HG03139 (cell line): ENCODE data around the gene PDE4A.

Experiments
- ATAC-seq: cut with Tn5 transposase; IDR thresholded peaks from one replicate; pipeline ENCODE4 v1.9.1; 2021; ENCODE audit not compliant: unreplicated experiment

Gene PDE4A

GRCh38 chr19:10505583-10506229, 85.4 kb downstream of the PDE4A start:
- no peak for ATAC-seq

GRCh38 chr19:10508036-10508435, 87.7 kb downstream of the PDE4A start:
- ATAC-seq = no peak

- no peak for ATAC-seq
Measured at GRCh38 chr19:10508707-10509106, 88.4 kb downstream of the PDE4A start.

- ATAC-seq = no peak
Measured at GRCh38 chr19:10510301-10510802, 90.0 kb downstream of the PDE4A start.

- ATAC-seq = no peak
Measured at GRCh38 chr19:10513223-10513622, 92.9 kb downstream of the PDE4A start.

GRCh38 chr19:10514211-10515145, 94.1 kb downstream of the PDE4A start:
- ATAC-seq = no peak

- no peak for ATAC-seq
Measured at GRCh38 chr19:10516064-10516385, 95.7 kb downstream of the PDE4A start.

- ATAC-seq = no peak
Measured at GRCh38 chr19:10516671-10517286, 96.4 kb downstream of the PDE4A start.

- no peak for ATAC-seq
Measured at GRCh38 chr19:10517361-10517759, 97.0 kb downstream of the PDE4A start, which contains the start of gene S1PR5. TSS of gene S1PR5 (minus strand) at chr19:10517447. CDS start at chr19:10515011, 2,436 bp downstream.

- no peak for ATAC-seq
Measured at GRCh38 chr19:10517760-10518443, 97.6 kb downstream of the PDE4A start.

GRCh38 chr19:10518444-10519361, 98.4 kb downstream of the PDE4A start:
- ATAC-seq = no peak
